ENCODE measurements around the gene DCST2. TPM values are rescaled to one million over a fixed set of nuclear protein-coding genes. Genes with fewer than 3 reads are reported as not detected.
A peak's percentile ranks its signal among the peaks of the same experiment; 100 is the strongest.

DCST2 gene
- total RNA-seq, 1 experiment from 2014 or later = 0.18 TPM

DNA sequence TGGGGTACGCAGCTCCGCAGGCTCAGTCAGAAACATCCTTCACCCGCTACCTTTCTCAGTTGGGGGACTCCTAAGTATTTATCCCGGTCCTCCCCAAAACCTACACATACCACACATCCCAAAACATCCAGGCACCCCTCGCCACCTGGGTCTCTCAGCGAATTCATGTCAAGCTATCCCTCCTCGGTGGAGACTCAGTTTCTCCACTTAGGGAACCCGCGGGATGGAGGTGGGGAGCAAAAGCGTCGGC, 32.2 kb downstream of the DCST2 start:
- intact Hi-C loops (cut with micrococcal nuclease) = loop anchor here (1.0 to 2.0 kb wide), 3 partner anchors 18 to 41 kb away; partner anchors contain the start of genes CKS1B, FLAD1 and PYGO2
- POLR2A ChIA-PET (ENCODE audit: unreplicated experiment) = no interaction called here

DNA sequence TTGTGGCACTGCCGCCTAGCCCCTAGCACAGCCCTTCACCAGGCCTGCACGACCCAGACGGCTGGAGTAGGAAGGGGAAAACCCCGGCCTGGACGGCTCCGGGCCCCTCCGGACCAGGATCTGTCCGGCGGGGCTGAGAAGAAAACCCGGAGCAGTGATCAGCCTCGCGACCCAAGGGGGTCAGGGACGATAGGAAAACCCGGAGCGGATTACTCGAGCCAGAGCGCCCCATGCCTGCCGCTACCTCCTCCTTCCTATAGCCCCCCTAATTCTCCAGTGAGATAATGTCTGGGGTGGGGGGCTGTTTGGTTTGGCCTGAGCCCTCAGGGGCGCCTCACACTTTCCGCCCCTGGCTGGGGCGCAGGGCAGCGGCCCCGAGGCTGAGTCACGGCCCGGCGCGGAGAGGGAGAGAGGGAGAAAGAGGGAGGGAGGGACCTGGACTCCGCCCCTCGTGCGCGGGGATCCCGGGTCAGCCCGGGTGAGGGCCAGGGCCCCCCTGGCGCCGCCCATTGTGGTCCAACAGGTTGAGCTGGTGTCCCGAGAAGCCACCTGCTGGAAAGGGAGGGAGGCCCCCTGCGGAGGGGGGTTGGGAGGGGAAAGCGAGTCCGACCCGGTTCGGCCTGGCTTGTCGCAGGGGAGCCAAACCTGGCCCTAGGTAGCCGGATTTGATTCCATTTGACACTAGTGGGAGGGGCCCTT, 32.7 kb downstream of the DCST2 start:
- Histone ChIP-seq H3K27ac (ENCODE audit: low read length) (peak overlapping the region; percentile 77), H3K4me3 (ENCODE audit: low read length) (peak overlapping the region; percentile 83), H4K20me1 (ENCODE audit: low read length) (no peaks in the 10 kb centered on the region), H3K4me1 (ENCODE audit: insufficient read depth, low read length) (peaks cover 39% of the 10 kb centered on the region), H3F3A (ENCODE audit: low read length, unreplicated experiment) (peaks cover 4% of the 10 kb centered on the region), H3K9me3 (ENCODE audit: low read length) (no peaks in the 10 kb centered on the region), H2AFZ (ENCODE audit: low read length) (peak overlapping the region; percentile 68), H3K27me3 (ENCODE audit: low read length) (no peaks in the 10 kb centered on the region), H3K9me2 (replicated peaks; ENCODE audit: low read length) (no peaks in the 10 kb centered on the region), H3K79me2 (ENCODE audit: low read length) (peaks cover 33% of the 10 kb centered on the region), H3K36me3 (ENCODE audit: low read depth, low read length) (peaks cover under 1% of the 10 kb centered on the region; the same call in 1 of the 2 replicates), H3K9ac (ENCODE audit: low read length) (peak overlapping the region; percentile 70), H3K4me2 (ENCODE audit: low read length) (peak overlapping the region; percentile 97)
- ATAC-seq (peak; percentile 38), DNase-seq (peak; percentile 98)
- CTCF ChIA-PET = interaction anchor here (0.7 to 4.1 kb wide), 2 partner anchors 17 to 40 kb away, joined by 3 to 16 read pairs; partner anchors contain the start of gene PYGO2
- POLR2A ChIA-PET (ENCODE audit: unreplicated experiment) = no interaction called here
- BruUV-seq (replicated peaks) = no TSS peak
- TF ChIP-seq EZH2phosphoT487 (IDR thresholded peaks at IDR 0.05; ENCODE audit: borderline replicate concordance, low read length) = no peak
- TF ChIP-seq EZH2 (IDR thresholded peaks at IDR 0.05; ENCODE audit: low read length, unreplicated experiment) = no peak
- TF ChIP-seq, protein P1, sequence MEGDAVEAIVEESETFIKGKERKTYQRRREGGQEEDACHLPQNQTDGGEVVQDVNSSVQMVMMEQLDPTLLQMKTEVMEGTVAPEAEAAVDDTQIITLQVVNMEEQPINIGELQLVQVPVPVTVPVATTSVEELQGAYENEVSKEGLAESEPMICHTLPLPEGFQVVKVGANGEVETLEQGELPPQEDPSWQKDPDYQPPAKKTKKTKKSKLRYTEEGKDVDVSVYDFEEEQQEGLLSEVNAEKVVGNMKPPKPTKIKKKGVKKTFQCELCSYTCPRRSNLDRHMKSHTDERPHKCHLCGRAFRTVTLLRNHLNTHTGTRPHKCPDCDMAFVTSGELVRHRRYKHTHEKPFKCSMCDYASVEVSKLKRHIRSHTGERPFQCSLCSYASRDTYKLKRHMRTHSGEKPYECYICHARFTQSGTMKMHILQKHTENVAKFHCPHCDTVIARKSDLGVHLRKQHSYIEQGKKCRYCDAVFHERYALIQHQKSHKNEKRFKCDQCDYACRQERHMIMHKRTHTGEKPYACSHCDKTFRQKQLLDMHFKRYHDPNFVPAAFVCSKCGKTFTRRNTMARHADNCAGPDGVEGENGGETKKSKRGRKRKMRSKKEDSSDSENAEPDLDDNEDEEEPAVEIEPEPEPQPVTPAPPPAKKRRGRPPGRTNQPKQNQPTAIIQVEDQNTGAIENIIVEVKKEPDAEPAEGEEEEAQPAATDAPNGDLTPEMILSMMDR (conservative IDR thresholded peaks at IDR 0.05; ENCODE audit: low read depth, low read length) = no peak
- intact Hi-C loops (cut with micrococcal nuclease) = loop anchor here (1.0 to 2.0 kb wide), 3 partner anchors 18 to 40 kb away; partner anchors contain the start of genes CKS1B, FLAD1 and PYGO2

More for the DNA sequence above, 32.2 kb downstream of the DCST2 start:
- CTCF ChIA-PET = interaction anchor here (4.1 kb wide), 1 partner anchor 16 kb away, joined by 16 read pairs; no protein-coding TSS in a partner anchor
- Histone ChIP-seq H3K27me3 (ENCODE audit: low read length) (no peaks in the 10 kb centered on the region), H3K9me3 (ENCODE audit: low read length) (no peaks in the 10 kb centered on the region), H2AFZ (ENCODE audit: low read length) (peak overlapping the region; percentile 68), H3F3A (ENCODE audit: low read length, unreplicated experiment) (peaks cover 4% of the 10 kb centered on the region), H3K9me2 (replicated peaks; ENCODE audit: low read length) (no peaks in the 10 kb centered on the region), H3K79me2 (ENCODE audit: low read length) (peaks cover 38% of the 10 kb centered on the region), H3K9ac (ENCODE audit: low read length) (peak overlapping the region; percentile 70), H4K20me1 (ENCODE audit: low read length) (no peaks in the 10 kb centered on the region), H3K36me3 (ENCODE audit: low read depth, low read length) (peaks cover 5% of the 10 kb centered on the region; the same call in 1 of the 2 replicates), H3K27ac (ENCODE audit: low read length) (peak overlapping the region; percentile 77), H3K4me2 (ENCODE audit: low read length) (peak overlapping the region; percentile 97), H3K4me3 (ENCODE audit: low read length) (peak overlapping the region; percentile 83), H3K4me1 (ENCODE audit: insufficient read depth, low read length) (peaks cover 44% of the 10 kb centered on the region)
- TF ChIP-seq EZH2phosphoT487 (IDR thresholded peaks at IDR 0.05; ENCODE audit: borderline replicate concordance, low read length) (no peak), EZH2 (IDR thresholded peaks at IDR 0.05; ENCODE audit: low read length, unreplicated experiment) (no peak)
- TF ChIP-seq, protein P1 (conservative IDR thresholded peaks at IDR 0.05; ENCODE audit: low read depth, low read length) = no peak
- DNase-seq = no peak
- no TSS peak for BruUV-seq (replicated peaks)
- no peak for ATAC-seq

DNA sequence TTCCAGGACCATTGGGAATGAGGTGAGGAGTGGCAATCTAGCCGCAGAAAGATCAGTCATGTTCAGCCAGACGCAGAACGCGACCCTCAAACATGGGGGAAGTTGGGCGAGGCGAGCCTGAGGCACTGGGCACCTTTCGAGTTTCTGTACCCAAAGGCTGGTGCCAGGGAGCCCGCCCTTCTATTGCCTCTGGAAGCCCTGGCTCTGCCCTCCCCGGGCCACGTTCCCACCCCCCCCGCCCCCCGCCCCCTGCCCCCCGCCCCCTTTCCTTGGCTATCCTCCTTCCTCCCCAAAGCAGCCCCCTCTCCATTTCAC, 33.2 kb downstream of the DCST2 start:
- Histone ChIP-seq H3K4me1 (ENCODE audit: insufficient read depth, low read length) (peaks cover 34% of the 10 kb centered on the region), H2AFZ (ENCODE audit: low read length) (peak overlapping the region; percentile 78)
- CTCF ChIA-PET = interaction anchor here (0.8 to 1.5 kb wide), 2 partner anchors 29 to 85 kb away, joined by 3 to 4 read pairs; partner anchors contain the start of gene SHC1

More for the DNA sequence above, 33.2 kb downstream of the DCST2 start:
- H3K9me3 ChIP-seq (ENCODE audit: low read length) = no peaks in the 10 kb centered on the region
- TF ChIP-seq, protein P1 (conservative IDR thresholded peaks at IDR 0.05; ENCODE audit: low read depth, low read length) = no peak
- TF ChIP-seq EZH2phosphoT487 (IDR thresholded peaks at IDR 0.05; ENCODE audit: borderline replicate concordance, low read length) (no peak), EZH2 (IDR thresholded peaks at IDR 0.05; ENCODE audit: low read length, unreplicated experiment) (no peak)
- no peaks in the 10 kb centered on the region for H3K9me2 ChIP-seq (replicated peaks; ENCODE audit: low read length)
- BruUV-seq (replicated peaks) = no TSS peak
- peak overlapping the region; percentile 77 for H3K27ac ChIP-seq (ENCODE audit: low read length)
- POLR2A ChIA-PET (ENCODE audit: unreplicated experiment) = no interaction called here
- peak overlapping the region; percentile 70 for H3K9ac ChIP-seq (ENCODE audit: low read length)
- no peak; the same call in 1 of the 2 replicates for ATAC-seq
- H3F3A ChIP-seq (ENCODE audit: low read length, unreplicated experiment) = peaks cover 4% of the 10 kb centered on the region
- DNase-seq = no peak
- H3K79me2 ChIP-seq (ENCODE audit: low read length) = peaks cover 28% of the 10 kb centered on the region
- no peaks in the 10 kb centered on the region for H4K20me1 ChIP-seq (ENCODE audit: low read length)
- peak overlapping the region; percentile 83 for H3K4me3 ChIP-seq (ENCODE audit: low read length)
- H3K27me3 ChIP-seq (ENCODE audit: low read length) = no peaks in the 10 kb centered on the region
- no peaks in the 10 kb centered on the region for H3K36me3 ChIP-seq (ENCODE audit: low read depth, low read length)
- intact Hi-C loops (cut with micrococcal nuclease) = loop anchor here (2.0 kb wide), 1 partner anchor 40 kb away; the partner anchor contains the start of gene PYGO2
- peak overlapping the region; percentile 97 for H3K4me2 ChIP-seq (ENCODE audit: low read length)

Measured in PC-3 (cell line).